Ovary (tissue), 3 donors: Measurements from ENCODE around the gene TJP1.

Experiments used
- EP300 ChIP-seq: sonication (generic); formaldehyde crosslinking; IDR thresholded peaks from one replicate; pipeline ENCODE4 v1.6.1; 2017; ENCODE audit warnings: antibody characterized with exemption
- POLR2A ChIP-seq: fragments of 450-650 bp; IDR thresholded peaks from one replicate; pipeline ENCODE4 v1.6.1; 2017; ENCODE audit warnings: antibody characterized with exemption, mild to moderate bottlenecking, moderate library complexity
- TF ChIP-seq, protein P1 (sequence below), 3 donors: fragments of 450-650 bp in 2 of 3; fragments of 200-600 bp in 1 of 3; IDR thresholded peaks; one replicate each; pipeline versions ENCODE4 v1.5.1 to v1.8.0; 2016 to 2022; ENCODE audit warnings: antibody characterized with exemption in 3 of 3, mild to moderate bottlenecking in 1 of 3
- donor health status: DM: no; HTN: no; CAD: no.

DNA sequence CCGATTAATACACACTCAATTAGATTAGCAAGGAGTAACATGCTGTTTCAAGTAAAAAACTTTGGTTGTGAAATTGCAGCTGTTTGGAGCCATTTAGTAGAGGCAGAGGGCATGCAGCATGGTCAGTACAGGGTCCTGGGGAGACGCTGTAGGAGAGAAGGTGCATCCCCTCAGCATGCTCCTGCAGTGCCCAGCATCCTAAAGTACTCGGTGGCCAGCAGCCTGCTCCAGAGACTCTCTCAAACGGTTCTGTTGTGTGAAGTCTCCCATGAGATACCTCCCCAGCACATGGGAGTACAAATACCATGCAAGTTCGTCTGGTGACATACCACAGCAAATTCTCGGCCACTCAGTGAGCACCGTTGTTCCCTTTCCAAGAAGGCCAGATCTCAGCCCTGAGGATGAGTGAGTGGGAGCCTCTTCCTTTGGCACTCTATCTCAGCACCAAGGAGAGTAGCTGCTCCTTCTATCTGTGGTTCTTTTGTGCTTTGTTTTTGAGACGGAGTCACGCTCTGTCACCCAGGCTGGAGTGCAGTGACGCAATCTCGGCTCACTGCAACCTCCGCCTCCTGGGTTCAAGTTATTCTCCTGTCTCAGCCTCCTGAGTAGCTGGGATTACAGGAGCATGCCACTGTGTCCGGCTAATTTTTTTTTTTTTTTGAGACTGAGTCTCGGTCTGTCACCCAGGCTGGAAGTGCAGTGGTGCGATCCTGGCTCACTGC lies 72.7 kb downstream of the TJP1 start:
- TF ChIP-seq, protein P1, sequence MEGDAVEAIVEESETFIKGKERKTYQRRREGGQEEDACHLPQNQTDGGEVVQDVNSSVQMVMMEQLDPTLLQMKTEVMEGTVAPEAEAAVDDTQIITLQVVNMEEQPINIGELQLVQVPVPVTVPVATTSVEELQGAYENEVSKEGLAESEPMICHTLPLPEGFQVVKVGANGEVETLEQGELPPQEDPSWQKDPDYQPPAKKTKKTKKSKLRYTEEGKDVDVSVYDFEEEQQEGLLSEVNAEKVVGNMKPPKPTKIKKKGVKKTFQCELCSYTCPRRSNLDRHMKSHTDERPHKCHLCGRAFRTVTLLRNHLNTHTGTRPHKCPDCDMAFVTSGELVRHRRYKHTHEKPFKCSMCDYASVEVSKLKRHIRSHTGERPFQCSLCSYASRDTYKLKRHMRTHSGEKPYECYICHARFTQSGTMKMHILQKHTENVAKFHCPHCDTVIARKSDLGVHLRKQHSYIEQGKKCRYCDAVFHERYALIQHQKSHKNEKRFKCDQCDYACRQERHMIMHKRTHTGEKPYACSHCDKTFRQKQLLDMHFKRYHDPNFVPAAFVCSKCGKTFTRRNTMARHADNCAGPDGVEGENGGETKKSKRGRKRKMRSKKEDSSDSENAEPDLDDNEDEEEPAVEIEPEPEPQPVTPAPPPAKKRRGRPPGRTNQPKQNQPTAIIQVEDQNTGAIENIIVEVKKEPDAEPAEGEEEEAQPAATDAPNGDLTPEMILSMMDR (IDR thresholded peaks at IDR 0.05), result no peak
- TF ChIP-seq POLR2A (no peak), EP300 (no peak)
